Measurements from ENCODE around the gene DPY19L3. TPM values are rescaled to one million over a fixed set of nuclear protein-coding genes. Genes with fewer than 3 reads are reported as not detected.

Gene DPY19L3
- total and polyA plus RNA-seq, 2 of the 4 experiments (the other 2 are of a cell fraction) = 29.6 to 36.5 TPM

DNA sequence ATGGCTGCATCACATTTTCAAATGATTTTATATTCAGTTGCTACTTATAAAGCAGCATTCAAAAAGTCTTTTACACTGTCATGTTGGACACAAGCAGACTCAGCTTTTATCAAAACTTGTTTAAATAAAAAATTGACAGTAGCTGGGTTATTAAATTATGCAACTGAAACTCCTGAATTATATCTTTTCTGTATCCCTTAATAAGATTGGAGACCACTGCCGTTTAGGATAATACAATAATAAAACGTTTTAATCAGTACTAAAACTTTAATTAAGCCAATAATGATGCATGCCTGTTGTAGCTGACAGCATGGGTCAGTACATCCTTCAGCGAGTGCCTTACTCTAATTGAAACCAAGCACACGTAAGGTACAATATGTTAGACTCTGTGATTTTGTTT, 78.0 kb downstream of the DPY19L3 start:
- WGBS, 2 experiments (ENCODE audit: extremely low coverage in 2 of 2, insufficient read length in 1 of 2) = no CpG with 5 or more reads among the region's 4 CpGs
- ATAC-seq (ENCODE audit: low read depth) (no peak), DNase-seq (no peak)

More for the DNA sequence above, 78.0 kb downstream of the DPY19L3 start:
- H4K8ac ChIP-seq (ENCODE audit: low read depth in 2 of 2, low read length in 2 of 2) = no peak overlapping the region
- no peaks in the 10 kb centered on the region for H3K27me3 ChIP-seq (ENCODE audit: control insufficient read depth, insufficient read depth, low read length)
- H3K9ac ChIP-seq (ENCODE audit: low read depth, low read length) = no peak overlapping the region
- H2AK5ac ChIP-seq (ENCODE audit: low read depth, low read length) = no peak overlapping the region
- no peak overlapping the region for H3K27ac ChIP-seq (ENCODE audit: insufficient read depth, low read length)
- no peak overlapping the region for H2BK20ac ChIP-seq (ENCODE audit: low read depth, low read length)
- H3K23ac ChIP-seq (ENCODE audit: low read depth, low read length) = no peak overlapping the region
- no peak overlapping the region for H2AK9ac ChIP-seq (replicated peaks; ENCODE audit: low read depth, low read length, poor library complexity)
- no peak overlapping the region for H3K56ac ChIP-seq (ENCODE audit: extremely low read depth, insufficient read depth, low read length)
- no peaks in the 10 kb centered on the region for H3K4me1 ChIP-seq (ENCODE audit: control insufficient read depth, insufficient read depth, low read length)
- H4K20me1 ChIP-seq (ENCODE audit: insufficient read depth, low read length) = no peaks in the 10 kb centered on the region
- peaks cover 40% of the 10 kb centered on the region for H3K36me3 ChIP-seq (ENCODE audit: control insufficient read depth, insufficient read depth, low read length)
- no peak overlapping the region for H4K91ac ChIP-seq (ENCODE audit: insufficient read depth, low read depth, low read length)
- ChIA-PET CTCF (interaction anchor here (0.6 kb wide), 1 partner anchor 196 kb away, joined by 4 read pairs; no protein-coding TSS in a partner anchor), POLR2A (ENCODE audit: unreplicated experiment) (no interaction called here)
- H2BK15ac ChIP-seq (ENCODE audit: low read depth, low read length) = no peak overlapping the region
- dilution Hi-C loops (cut with HindIII; ENCODE audit: low sequenced_read_pairs, unreplicated experiment) = no loop called here
- no peak overlapping the region for H3K18ac ChIP-seq (ENCODE audit: low read depth, low read length)
- no peak for TF ChIP-seq POLR2A (IDR thresholded peaks at IDR 0.05; ENCODE audit: low read depth, low read length)
- TF ChIP-seq SMC3 (IDR thresholded peaks at IDR 0.05; ENCODE audit: low read depth, low read length) = no peak
- TF ChIP-seq, protein P1, sequence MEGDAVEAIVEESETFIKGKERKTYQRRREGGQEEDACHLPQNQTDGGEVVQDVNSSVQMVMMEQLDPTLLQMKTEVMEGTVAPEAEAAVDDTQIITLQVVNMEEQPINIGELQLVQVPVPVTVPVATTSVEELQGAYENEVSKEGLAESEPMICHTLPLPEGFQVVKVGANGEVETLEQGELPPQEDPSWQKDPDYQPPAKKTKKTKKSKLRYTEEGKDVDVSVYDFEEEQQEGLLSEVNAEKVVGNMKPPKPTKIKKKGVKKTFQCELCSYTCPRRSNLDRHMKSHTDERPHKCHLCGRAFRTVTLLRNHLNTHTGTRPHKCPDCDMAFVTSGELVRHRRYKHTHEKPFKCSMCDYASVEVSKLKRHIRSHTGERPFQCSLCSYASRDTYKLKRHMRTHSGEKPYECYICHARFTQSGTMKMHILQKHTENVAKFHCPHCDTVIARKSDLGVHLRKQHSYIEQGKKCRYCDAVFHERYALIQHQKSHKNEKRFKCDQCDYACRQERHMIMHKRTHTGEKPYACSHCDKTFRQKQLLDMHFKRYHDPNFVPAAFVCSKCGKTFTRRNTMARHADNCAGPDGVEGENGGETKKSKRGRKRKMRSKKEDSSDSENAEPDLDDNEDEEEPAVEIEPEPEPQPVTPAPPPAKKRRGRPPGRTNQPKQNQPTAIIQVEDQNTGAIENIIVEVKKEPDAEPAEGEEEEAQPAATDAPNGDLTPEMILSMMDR (conservative IDR thresholded peaks at IDR 0.05; ENCODE audit: low read depth, low read length) = no peak
- no peak for TF ChIP-seq CHD1 (IDR thresholded peaks at IDR 0.05; ENCODE audit: low read depth, low read length)
- no peak for TF ChIP-seq USF2 (IDR thresholded peaks at IDR 0.05; ENCODE audit: low read depth, low read length)
- no peak for TF ChIP-seq RFX5 (IDR thresholded peaks at IDR 0.05; ENCODE audit: low read depth, low read length)
- TF ChIP-seq FOS (IDR thresholded peaks at IDR 0.05; ENCODE audit: low read depth, low read length) = no peak
- no peak for TF ChIP-seq RCOR1 (IDR thresholded peaks at IDR 0.05; ENCODE audit: insufficient replicate concordance, low read length)
- TF ChIP-seq BHLHE40 (IDR thresholded peaks at IDR 0.05; ENCODE audit: low read depth, low read length) = no peak
- no peak for TF ChIP-seq RAD21 (IDR thresholded peaks at IDR 0.05; ENCODE audit: low read length)
- TF ChIP-seq MXI1 (IDR thresholded peaks at IDR 0.05; ENCODE audit: borderline replicate concordance, low read depth, low read length) = no peak
- no peak for TF ChIP-seq MAZ (IDR thresholded peaks at IDR 0.05; ENCODE audit: borderline replicate concordance, low read depth, low read length)
- no peak for TF ChIP-seq MAFK (IDR thresholded peaks at IDR 0.05; ENCODE audit: low read depth, low read length)
- no peak for TF ChIP-seq NFE2L2 (IDR thresholded peaks at IDR 0.05; ENCODE audit: low read depth, low read length)
- TF ChIP-seq, protein P2, sequence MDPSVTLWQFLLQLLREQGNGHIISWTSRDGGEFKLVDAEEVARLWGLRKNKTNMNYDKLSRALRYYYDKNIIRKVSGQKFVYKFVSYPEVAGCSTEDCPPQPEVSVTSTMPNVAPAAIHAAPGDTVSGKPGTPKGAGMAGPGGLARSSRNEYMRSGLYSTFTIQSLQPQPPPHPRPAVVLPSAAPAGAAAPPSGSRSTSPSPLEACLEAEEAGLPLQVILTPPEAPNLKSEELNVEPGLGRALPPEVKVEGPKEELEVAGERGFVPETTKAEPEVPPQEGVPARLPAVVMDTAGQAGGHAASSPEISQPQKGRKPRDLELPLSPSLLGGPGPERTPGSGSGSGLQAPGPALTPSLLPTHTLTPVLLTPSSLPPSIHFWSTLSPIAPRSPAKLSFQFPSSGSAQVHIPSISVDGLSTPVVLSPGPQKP (IDR thresholded peaks at IDR 0.05; ENCODE audit: borderline replicate concordance, low read depth, low read length) = no peak
- TF ChIP-seq CEBPB (IDR thresholded peaks at IDR 0.05; ENCODE audit: low read depth, low read length) = no peak
- H2BK120ac ChIP-seq (ENCODE audit: low read depth, low read length) = no peak overlapping the region
- no peak overlapping the region for H2BK5ac ChIP-seq (ENCODE audit: low read depth, low read length, poor library complexity, severe bottlenecking)
- BruUV-seq (replicated peaks) = no TSS peak
- H3K9me3 ChIP-seq (ENCODE audit: control insufficient read depth, insufficient read depth, low read length) = no peaks in the 10 kb centered on the region
- in situ Hi-C loops (cut with MboI; ENCODE audit: low sequenced_read_pairs) = no loop called here
- intact Hi-C loops (cut with micrococcal nuclease) = no loop called here
- H3K79me1 ChIP-seq (ENCODE audit: low read depth in 1 of 2, low read length in 2 of 2) = no peaks in the 10 kb centered on the region
- H4K5ac ChIP-seq (ENCODE audit: low read depth, low read length) = no peak overlapping the region
- no peak overlapping the region for H3K4me3 ChIP-seq (ENCODE audit: insufficient read depth, low read depth, low read length)
- no peak overlapping the region for H3K4ac ChIP-seq (ENCODE audit: low read depth, low read length)
- no peak overlapping the region for H2AFZ ChIP-seq (replicated peaks; ENCODE audit: low read length, poor library complexity)
- H3K14ac ChIP-seq (replicated peaks; ENCODE audit: low read depth, low read length) = no peak overlapping the region
- no peak overlapping the region for H3K4me2 ChIP-seq (ENCODE audit: low read depth, low read length)
- peaks cover 5% of the 10 kb centered on the region; the same call in 1 of the 2 replicates for H3K9me1 ChIP-seq (ENCODE audit: insufficient read depth, low read length)

Data from IMR-90 (cell line).